GM23338 (cell line): ENCODE results near the gene WDR70.

Source experiments
- CREB1 ChIP-seq: fragments of 250-450 bp; sonication (Bioruptor Pico); IDR thresholded peaks from 2 replicates; pipeline ENCODE4 v1.5.0; 2020; ENCODE audit warnings: low read depth, mild to moderate bottlenecking, moderate library complexity
- CTCF ChIP-seq, 2 experiments: fragments of 200-600 bp in 1 of 2; sonication (generic) in 1 of 2; conservative IDR thresholded peaks; 2 replicates each; pipeline versions ENCODE4 v1.5.1 to v1.6.1; 2016 to 2017; ENCODE audit warnings: antibody characterized with exemption in 2 of 2, low read depth in 2 of 2, mild to moderate bottlenecking in 2 of 2, moderate library complexity in 1 of 2
- ETS1 ChIP-seq: IDR thresholded peaks from 2 replicates; pipeline ENCODE4 v1.6.1; 2016; ENCODE audit warnings: antibody characterized with exemption
- EZH2 ChIP-seq: fragments of 200-600 bp; sonication (generic); IDR thresholded peaks from one replicate; pipeline ENCODE4 v1.8.0; 2017; ENCODE audit warnings: antibody characterized with exemption, mild to moderate bottlenecking, low read depth; ENCODE audit not compliant: unreplicated experiment
- EZH2phosphoT487 ChIP-seq: fragments of 200-600 bp; sonication (generic); IDR thresholded peaks from one replicate; pipeline ENCODE4 v1.8.1; 2018; ENCODE audit warnings: antibody characterized with exemption; ENCODE audit not compliant: unreplicated experiment
- JUNB ChIP-seq: IDR thresholded peaks from one replicate; pipeline ENCODE4 v1.6.1; 2016; ENCODE audit warnings: antibody characterized with exemption; ENCODE audit not compliant: unreplicated experiment
- NANOG ChIP-seq: IDR thresholded peaks from 2 replicates; pipeline ENCODE4 v1.6.1; 2016; ENCODE audit warnings: antibody characterized with exemption, borderline replicate concordance
- POLR2AphosphoS5 ChIP-seq: IDR thresholded peaks from 2 replicates; pipeline ENCODE4 v1.6.1; 2016; ENCODE audit warnings: antibody characterized with exemption, low read depth
- REST ChIP-seq: IDR thresholded peaks from one replicate; pipeline ENCODE4 v1.6.1; 2018; ENCODE audit warnings: antibody characterized with exemption; ENCODE audit not compliant: unreplicated experiment
- STAT1 ChIP-seq: IDR thresholded peaks from one replicate; pipeline ENCODE4 v1.6.1; 2016; ENCODE audit warnings: antibody characterized with exemption; ENCODE audit not compliant: unreplicated experiment
- ZNF114 ChIP-seq: fragments of 250-450 bp; sonication (Bioruptor Pico); IDR thresholded peaks from 2 replicates; pipeline ENCODE4 v1.5.0; 2020; ENCODE audit warnings: mild to moderate bottlenecking, moderate library complexity
- ZNF331 ChIP-seq: fragments of 250-450 bp; sonication (Bioruptor Pico); IDR thresholded peaks from 2 replicates; pipeline ENCODE4 v1.5.0; 2020; ENCODE audit warnings: low read depth, mild to moderate bottlenecking, moderate library complexity
- ZNF462 ChIP-seq: fragments of 250-450 bp; sonication (Bioruptor Pico); IDR thresholded peaks from 2 replicates; pipeline ENCODE4 v1.5.0; 2020; ENCODE audit warnings: mild to moderate bottlenecking, moderate library complexity

GRCh38 chr5:37787742-37788141, 408.6 kb downstream of the WDR70 start:
- TF ChIP-seq CTCF (conservative IDR thresholded peaks at IDR 0.05; ENCODE audit: low read depth in 2 of 2), result no peak
- no peak for TF ChIP-seq POLR2AphosphoS5
- no peak for TF ChIP-seq JUNB
- TF ChIP-seq EZH2, result no peak
- TF ChIP-seq CREB1, result no peak
- TF ChIP-seq EZH2phosphoT487, result no peak
- no peak for TF ChIP-seq REST
- no peak for TF ChIP-seq ETS1
- no peak for TF ChIP-seq NANOG
- no peak for TF ChIP-seq ZNF331
- TF ChIP-seq STAT1, result no peak
- TF ChIP-seq ZNF114 (CRISPR knock-in tag), result no peak
- no peak for TF ChIP-seq ZNF462 (CRISPR knock-in tag)
